Epithelial cell of prostate (primary cell): ENCODE data around the gene FAP.
A peak's percentile ranks its signal among the peaks of the same experiment; 100 is the strongest.

Source experiments
- DNase-seq: peaks from one replicate; pipeline ENCODE4 v3.0.0-alpha.2; 2011; ENCODE audit warnings: low read depth, low spot score
- H3K27ac ChIP-seq: fragments of 450-650 bp; 2 replicates; pipeline ENCODE4 v1.5.1; 2017; ENCODE audit warnings: mild to moderate bottlenecking

FAP gene

DNA sequence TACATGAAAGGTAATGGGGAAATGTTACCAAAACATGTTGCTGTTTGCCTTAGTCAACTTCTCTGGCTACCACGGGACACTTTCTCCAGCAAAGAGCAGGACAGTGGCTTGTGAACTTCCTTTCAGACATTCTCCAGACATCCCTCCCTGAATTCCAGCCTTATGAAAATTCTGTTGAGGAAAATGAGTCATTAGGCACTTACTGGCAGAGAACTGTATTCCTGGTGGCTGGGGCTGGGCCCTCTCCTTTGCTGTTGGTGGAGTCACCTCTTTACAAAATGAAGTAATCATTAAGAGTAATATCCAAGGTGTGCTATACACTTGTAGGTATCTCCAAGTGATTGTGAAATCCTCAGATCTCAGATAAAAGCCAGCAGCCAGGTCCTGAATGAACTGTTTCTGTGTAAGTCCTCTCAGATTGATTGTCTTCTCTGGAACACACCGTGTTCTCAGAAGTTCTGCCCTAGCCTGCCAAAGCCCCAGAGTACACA is 1.3 kb upstream of the FAP start:
- peak overlapping the region; percentile 98 for H3K27ac ChIP-seq
- peak; percentile 95 for DNase-seq

DNA sequence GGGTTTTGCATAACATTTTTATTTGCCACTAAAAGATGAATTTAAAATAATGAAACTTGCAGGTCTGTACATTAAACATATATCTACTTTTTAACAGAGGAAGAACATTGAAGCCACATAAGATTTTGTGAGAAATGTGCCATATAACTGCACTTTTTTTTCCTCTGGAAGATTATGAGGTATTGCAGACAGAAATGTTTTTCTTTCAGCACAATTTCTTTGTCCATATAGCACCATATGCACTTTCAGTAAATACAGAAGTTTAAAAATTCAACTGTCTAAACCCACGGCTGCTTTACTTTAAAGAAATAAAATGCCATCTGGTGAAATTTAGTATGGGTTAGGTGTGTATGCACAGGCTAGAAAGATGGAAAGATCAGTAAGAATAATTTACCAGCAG is 470 bp upstream of the FAP start:
- H3K27ac ChIP-seq: peak overlapping the region; percentile 98
- DNase-seq: no peak

DNA sequence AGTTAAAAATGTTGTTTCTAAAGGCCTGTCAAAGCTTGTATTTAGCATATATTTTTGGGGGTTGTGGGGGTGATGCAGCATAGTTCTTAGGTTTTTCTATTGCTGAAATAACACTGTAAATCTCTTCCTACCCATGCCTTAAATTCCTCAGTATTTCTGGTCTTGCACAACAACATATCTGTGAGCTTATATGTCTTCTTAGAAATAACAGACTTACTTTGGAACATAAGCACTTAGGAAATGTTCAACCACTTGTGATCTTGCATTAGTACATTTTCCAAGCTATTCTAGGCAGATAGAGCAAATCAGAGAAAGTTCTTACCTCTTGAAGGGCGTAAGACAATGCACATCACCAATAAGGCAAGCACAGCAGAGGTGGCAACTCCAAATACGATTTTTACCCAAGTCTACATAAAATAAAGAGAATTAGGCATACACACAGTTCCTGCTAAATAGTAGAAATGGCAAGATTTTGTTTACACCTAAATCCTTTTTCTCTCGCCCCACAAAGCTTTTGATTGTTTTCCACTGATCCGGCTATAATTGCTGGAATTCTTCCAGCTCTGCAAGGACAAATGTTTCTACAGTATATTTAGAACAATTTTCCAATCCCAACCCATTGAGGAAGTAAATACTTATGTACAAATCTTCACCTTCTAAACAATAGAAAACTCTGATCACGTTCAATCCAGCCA is 512 bp downstream of the FAP start:
- DNase-seq: no peak
- H3K27ac ChIP-seq: peak overlapping the region; percentile 98

DNA sequence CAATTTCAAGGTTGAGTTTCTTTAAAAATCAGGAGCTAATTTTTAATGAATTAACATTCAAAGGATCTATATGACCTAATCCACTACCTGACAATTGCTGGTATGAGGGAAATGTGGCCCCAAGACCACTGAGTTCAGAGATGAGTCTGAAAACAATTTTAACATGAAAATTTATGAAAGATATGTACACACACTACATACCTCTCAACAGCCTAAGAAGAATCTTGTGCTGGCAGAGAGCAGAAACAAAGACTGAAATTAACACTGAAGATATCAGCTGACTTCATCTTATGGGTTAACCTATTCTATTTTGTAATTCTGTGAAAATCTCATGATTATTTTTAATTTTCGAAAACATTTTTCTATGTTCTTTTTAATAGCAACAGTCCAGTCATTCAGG is 1.7 kb downstream of the FAP start:
- peak overlapping the region; percentile 98 for H3K27ac ChIP-seq
- no peak for DNase-seq

DNA sequence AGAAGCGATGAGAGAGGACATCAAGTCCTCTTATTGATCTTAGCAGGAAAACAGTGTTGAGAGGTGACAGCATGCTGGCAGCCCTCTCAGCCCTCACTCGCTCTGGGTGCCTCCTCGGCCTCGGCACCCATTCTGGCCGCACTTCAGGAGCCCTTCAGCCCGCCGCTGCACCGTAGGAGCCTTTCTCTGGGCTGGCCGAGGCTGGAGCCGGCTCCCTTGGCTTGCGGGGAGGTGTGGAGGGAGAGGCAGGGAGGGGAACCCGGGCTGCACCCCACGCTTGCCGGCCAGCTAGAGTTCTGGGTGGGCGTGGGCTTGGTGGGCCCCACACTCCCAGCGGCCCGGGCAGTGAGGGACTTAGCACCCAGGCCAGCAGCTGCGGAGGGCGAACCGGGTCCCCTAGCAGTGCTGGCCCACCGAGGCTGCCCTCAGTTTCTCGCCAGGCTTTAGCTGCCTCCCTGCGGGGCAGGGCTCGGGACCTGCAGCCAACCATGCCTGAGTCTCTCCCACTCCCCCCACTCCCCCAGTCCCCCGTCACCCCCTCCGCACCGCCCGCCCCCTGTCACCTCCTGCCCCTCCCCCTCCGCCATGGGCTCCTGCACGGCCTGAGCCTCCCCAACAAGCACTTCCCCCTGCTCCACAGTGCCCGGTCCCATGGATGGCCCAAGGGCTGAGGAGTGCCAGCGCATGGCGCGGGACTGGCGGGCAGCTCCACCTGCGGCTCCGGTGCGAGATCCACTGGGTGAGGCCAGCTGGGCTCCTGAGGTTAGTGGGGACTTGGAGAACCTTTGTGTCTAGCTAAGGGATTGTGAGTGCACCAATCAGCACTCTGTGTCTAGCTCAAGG is 8.4 kb downstream of the FAP start:
- DNase-seq: no peak
- no peak overlapping the region for H3K27ac ChIP-seq

DNA sequence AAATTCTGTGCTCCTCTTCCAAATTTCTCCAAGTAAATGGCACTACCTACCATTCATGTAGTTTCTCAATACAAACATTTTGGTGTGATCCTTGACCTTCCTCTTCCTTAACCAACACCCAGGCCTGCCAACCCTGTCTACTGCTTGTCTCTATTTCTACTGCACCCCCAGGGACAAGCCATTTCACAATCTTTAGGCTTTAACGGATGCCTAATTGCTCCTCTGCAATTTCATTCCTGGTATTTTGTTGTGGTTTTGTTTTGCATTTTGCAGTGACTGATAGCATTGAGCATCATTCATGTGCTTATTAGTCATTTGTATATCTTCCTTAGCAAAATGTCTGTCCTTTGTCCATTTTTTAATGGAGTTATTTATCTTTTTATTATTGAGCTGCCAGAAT is 10.0 kb downstream of the FAP start:
- peak; percentile 26 for DNase-seq

GRCh38 chr2:162232671-162233070 is 10.6 kb downstream of the FAP start:
- DNase-seq: no peak
- peak overlapping the region; percentile 65 for H3K27ac ChIP-seq

More for the DNA sequence above, 10.0 kb downstream of the FAP start:
- H3K27ac ChIP-seq: peak overlapping the region; percentile 65

GRCh38 chr2:162232027-162232426 is 11.2 kb downstream of the FAP start:
- peak overlapping the region; percentile 65 for H3K27ac ChIP-seq
- DNase-seq: peak; percentile 43

GRCh38 chr2:162230761-162231160 is 12.5 kb downstream of the FAP start:
- H3K27ac ChIP-seq: no peak overlapping the region
- no peak for DNase-seq

- no peak for DNase-seq
- no peak overlapping the region for H3K27ac ChIP-seq
These were observed 16.4 kb downstream of the FAP start for GRCh38 chr2:162226836-162227235.

- no peak for DNase-seq
- no peak overlapping the region for H3K27ac ChIP-seq
These were observed 22.2 kb downstream of the FAP start for GRCh38 chr2:162221064-162221463.

- no peak overlapping the region for H3K27ac ChIP-seq
- no peak for DNase-seq
These were observed 22.9 kb downstream of the FAP start for GRCh38 chr2:162220368-162220767.

- H3K27ac ChIP-seq: no peak overlapping the region
- no peak for DNase-seq
These were observed 23.8 kb downstream of the FAP start for GRCh38 chr2:162219426-162219825.

DNA sequence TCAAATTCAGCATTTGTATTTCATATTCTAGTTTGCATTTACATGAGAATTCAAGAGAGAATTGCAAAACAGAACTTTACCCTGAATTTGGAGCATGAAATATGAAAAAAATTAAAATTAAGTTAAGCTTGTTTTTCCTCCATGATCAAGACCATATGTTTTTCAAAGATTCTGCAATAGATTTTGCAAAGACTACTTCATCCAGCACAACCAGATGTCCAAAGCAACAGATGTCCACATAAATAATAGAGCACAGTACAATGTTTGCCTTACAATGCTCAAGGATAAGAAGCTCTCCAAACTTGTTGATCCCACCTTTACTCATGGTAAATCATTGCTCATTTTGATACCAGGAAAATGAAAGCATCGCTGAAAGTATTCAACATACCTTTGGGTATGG is 25.6 kb downstream of the FAP start:
- no peak for DNase-seq
- H3K27ac ChIP-seq: no peak overlapping the region

- no peak for DNase-seq
These were observed 28.1 kb downstream of the FAP start for GRCh38 chr2:162215162-162215561.

GRCh38 chr2:162212366-162212765 is 30.9 kb downstream of the FAP start:
- no peak overlapping the region for H3K27ac ChIP-seq
- DNase-seq: no peak

More at GRCh38 chr2:162215162-162215561, 28.1 kb downstream of the FAP start:
- H3K27ac ChIP-seq: no peak overlapping the region

- no peak overlapping the region for H3K27ac ChIP-seq
- no peak for DNase-seq
These were observed 31.5 kb downstream of the FAP start for GRCh38 chr2:162211732-162212131.

- DNase-seq: no peak
- H3K27ac ChIP-seq: no peak overlapping the region
These were observed 32.9 kb downstream of the FAP start for GRCh38 chr2:162210385-162210784.

DNA sequence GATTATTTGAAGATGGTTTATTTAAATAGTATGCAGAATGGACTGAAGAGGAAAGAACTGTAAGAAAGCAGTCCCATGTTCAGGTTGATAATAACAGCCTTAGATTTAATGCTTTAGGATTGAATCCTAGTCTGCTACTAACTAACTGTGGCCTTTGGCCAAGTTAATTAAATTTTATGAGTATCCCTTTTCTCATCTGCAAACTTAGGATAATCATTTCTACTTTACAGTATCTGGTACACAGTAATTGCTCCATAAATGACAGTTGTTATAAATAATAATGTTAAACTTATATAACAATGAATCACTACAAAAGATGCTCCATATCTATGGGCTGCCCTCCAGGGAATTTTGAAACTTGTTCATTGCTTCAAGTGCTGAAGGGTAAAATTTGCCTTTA is 41.0 kb downstream of the FAP start:
- H3K27ac ChIP-seq: no peak overlapping the region
- no peak for DNase-seq

GRCh38 chr2:162200636-162201035 is 42.6 kb downstream of the FAP start:
- no peak for DNase-seq
- H3K27ac ChIP-seq: no peak overlapping the region

DNA sequence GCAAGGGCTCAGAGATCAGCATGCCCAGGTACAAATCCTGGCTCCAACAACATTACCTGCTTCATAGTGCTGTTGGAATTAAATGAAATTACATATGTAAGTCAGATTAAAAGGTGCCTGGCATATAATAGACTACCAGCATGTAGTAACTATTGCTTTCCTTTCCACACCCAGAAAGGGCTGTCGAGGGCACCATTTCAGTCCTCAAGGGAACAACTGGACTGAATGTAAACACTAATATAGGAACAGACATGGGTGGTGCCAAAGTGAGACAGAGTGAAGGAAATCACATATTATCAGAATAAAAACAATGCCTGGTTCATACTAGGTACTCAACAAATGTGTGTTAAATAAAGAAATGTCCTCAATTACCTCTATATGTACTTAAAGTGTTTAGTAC is 43.3 kb downstream of the FAP start:
- H3K27ac ChIP-seq: no peak overlapping the region
- no peak for DNase-seq
